GM19238 (cell line): ENCODE data around the gene RHOT2.

ENCODE experiments used
- DNase-seq: peaks from one replicate; pipeline ENCODE4 v3.0.0; 2011; ENCODE audit warnings: low spot score; ENCODE audit not compliant: insufficient read length

RHOT2 gene

DNA sequence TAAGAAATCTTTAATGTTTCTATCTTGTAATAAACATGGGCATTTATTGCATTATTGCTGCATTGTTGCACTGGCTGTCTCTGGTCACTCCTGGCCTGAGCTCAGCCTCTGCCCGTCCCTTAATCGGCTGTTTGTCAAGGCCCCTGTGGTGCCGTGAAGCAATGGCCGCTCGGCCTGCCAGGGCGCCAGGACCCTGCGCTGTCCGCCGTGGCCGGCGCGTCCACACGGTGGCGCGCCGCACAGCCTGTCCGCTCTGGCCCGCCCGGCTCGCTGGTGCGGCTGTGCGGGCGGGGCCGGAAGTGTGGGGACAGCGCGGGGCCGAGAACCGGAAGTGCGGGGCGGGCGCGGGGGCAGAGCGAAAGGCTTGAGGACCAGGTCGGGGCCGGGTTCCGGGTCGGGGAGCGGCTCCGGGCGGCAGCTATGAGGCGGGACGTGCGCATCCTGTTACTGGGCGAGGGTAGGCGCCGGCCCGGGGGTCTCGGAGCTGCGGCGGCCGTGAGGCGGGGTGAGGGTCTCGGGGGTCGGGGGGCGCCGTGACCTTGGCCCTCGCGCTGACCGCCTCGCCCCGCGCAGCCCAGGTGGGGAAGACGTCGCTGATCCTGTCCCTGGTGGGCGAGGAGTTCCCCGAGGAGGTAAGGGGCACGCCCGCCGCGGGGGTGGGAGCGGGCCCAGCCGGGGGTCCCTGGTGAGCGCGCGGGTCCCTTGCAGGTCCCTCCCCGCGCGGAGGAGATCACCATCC is at the start of gene RHOT2:
RHOT2 (plus strand) TSS at position 353 of the 739 bp plus-strand sequence; CDS start at position 421, 68 bp downstream.
- peak; percentile 99 for DNase-seq

DNA sequence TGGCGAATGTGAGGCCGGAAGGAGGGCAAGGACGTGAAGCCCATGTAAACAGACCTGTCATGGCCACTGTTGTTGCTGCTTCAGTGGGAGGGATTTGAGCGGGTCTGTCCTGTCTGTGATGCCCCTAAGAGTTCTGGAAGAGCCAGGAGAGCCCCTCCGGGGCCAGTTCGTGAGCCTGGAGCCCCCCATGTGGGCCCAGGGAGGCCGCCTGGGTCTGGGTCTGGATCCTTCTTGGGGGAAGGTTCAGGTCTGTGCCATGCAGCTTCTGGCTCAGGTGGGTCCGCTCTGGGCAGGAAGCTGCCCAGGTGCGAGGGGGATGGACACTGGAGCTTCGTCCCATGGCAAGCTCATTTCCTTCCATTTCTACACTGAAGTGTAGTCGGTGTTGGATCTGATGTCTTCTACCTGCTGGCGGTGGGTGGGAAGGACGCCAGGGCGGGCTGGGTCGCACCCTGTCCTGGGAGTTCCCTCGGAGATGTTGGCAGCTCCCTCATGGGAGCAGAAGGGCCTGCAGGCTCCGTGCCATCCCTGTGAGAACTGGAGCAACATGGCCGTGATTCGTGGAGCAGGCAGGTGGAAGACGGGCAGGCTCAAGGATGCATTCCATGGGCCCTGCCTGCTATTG is 48.3 kb upstream of the RHOT2 start:
- DNase-seq, result no peak

DNA sequence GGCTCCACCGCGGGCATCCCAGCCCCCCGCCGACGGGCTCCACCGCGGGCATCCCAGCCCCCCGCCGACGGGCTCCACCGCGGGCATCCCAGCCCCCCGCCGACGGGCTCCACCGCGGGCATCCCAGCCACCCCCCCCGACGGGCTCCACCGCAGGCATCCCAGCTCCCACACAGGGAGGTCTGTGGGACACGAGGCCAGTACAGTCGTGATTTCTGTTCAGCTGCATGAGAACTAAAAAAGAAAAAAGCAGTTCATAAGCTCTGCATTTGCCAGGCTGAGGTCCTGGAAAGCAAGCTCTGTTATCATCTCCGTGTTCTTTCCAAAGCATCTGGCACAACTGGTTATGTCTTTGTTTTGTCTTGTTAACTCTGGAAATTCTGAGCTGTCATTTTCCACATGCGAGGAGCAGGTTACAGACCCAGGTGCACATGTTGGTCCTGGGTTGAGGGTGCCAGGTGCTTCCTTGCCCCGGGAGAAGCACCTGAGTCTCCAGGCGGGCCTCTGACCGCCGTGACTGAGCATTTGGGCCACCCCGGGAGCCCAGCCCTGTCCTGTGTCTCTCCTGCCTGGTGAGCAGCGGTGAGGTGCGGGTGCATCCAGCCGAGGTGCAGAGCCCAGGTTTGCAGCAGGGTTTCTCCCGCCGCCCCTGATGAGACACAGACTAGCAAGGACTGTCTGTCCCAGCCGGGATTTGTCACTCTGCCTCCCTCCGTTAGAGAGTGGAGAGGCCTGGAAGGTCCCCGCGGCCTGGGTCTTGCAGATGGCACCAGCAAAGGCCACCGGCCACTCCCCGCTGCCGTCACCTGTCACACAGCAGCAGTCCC is 47.0 kb upstream of the RHOT2 start:
- no peak for DNase-seq

DNA sequence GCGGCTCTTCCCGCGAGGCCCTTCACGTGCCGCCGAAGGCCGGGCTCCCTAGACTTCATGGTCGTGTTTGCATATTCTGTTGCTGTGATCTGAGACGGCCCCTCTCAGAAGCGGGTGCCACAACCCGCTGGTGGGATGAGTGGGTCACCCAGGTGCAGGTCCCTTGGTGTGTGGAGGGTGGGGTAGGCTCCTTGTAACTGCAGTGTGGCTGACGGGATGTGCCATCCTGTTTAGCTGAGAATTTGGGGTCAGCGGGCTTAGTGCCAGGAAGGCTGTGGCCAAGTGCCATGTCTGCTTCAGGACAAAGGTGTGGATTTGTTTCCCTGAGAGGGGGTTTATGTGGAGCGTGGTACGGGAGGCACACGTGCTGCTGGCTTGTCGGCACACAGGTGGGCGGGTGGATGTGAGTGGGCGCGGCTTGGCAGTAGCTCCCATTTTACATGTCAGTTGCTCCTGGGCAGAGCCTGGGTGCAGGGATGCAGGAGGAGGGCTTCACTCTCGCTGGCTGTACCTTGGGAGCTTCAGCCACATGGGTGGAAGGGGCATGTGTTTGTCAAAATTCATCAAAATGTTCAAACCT is 46.3 kb upstream of the RHOT2 start:
- DNase-seq, result no peak

DNA sequence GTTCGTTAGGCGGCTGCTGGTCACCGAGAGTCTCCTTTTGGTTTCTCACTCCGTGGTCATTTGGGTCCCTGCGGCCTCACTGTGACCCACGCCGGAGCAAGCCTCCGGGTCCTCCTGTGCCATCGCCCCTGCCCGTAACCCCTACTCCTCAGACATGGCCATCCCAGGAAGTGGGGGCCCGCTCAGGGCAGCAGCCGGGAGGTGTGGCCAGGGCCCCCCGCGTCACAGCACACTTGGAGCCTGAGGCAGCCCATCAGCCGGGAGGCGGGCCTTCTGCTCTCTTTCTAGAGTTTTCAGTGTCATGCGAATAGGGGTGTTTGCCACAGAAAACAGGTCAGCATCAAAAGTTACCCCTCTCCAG is 45.0 kb upstream of the RHOT2 start:
- DNase-seq, result no peak

DNA sequence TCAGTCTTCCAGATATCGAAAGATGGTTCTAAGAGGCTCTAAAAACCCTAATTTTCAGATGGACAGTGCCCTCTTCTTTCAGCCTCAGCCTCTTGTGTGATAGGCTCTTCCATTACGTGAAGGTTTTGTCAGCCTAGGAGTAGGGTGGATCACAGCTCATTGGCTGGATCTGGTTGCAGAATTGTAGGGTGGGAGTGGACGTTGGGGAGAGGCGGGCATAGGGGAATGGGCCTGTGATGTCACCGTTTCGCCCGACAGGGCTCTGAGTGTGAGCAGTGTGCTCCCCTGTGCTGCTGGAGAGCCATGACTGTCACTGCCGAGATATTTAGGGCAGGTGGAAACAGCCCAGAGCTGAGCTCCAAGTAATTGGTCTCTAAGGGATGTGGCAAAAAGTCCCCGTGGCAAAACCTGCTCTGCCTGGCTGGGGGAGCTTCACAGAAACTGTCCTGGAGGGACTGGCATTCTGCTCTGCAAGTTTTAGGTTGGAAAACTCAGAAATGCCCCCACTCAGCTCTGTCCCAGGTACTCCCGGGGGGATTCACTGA is 43.3 kb upstream of the RHOT2 start:
- no peak for DNase-seq

DNA sequence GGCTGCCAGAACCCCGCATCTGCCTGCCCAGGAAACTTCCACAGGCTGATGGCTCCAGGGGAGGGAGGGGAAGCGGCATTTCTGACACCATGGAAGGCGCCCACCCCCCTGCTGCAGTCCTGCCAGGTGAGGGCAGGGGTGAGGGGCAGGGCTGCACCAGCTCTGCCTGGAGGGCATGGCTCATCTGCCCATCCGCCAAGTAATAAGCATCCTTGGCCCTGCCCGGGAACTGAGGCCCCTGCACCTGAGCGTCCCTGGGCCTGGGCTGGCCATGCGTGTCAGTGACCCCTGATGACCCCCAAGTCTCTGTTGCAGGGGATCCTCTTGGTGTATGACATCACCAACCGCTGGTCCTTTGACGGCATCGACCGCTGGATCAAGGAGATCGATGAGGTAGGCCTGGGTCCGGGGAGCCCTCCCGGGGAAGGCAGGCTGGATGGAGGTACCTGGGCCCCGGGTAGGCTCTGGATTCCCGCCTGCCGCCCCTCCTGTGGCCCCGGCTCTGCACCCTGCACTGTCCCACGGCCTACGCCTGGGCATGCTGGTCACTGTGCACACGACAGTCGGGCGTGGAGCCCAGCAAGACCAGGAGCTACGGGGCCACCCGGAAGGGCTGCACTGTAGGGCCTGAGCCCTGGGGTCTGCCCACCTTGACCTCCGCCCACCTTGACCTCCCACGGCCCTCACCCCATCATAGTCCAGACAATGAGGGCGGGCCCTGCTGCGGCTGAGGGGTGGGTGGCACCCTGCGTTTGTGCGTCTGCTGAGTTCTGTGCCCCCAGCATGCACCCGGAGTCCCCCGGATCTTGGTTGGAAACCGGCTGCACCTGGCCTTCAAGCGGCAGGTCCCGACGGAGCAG is 42.6 kb upstream of the RHOT2 start:
- no peak for DNase-seq

DNA sequence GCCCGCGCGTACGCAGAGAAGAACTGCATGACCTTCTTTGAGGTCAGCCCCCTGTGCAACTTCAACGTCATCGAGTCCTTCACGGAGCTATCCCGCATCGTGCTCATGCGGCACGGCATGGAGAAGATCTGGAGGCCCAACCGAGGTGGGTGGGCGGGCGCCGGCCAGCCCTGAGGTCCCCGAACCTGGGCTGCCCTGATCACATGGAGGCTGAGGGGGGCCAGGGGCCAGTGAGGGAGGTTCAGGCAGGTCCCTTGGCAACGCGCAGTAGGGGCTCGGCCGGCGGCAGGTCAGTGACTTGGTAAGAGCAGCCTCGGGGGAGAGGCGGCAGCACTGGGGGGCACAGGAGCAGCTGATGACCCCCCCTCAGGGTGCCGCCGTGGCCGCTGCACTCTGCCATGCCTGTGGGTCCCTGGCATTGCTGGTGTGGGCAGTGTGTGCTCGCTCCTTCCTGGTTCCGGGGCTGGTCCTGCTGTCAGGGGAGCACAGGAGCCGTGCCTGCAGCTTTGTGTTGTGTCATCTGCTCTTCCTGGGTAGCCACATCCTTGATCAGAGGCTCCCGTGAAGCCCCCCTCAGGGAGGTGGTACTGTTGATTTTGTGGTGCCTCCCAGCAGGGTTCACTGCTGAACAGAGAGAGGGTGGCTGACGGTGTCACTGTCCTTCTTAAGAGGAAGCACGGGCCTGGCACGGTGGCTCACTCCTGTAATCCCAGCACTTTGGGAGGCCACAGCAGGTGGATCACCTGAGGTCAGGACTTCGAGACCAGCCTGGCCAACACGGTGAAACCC is 41.8 kb upstream of the RHOT2 start:
- no peak for DNase-seq

DNA sequence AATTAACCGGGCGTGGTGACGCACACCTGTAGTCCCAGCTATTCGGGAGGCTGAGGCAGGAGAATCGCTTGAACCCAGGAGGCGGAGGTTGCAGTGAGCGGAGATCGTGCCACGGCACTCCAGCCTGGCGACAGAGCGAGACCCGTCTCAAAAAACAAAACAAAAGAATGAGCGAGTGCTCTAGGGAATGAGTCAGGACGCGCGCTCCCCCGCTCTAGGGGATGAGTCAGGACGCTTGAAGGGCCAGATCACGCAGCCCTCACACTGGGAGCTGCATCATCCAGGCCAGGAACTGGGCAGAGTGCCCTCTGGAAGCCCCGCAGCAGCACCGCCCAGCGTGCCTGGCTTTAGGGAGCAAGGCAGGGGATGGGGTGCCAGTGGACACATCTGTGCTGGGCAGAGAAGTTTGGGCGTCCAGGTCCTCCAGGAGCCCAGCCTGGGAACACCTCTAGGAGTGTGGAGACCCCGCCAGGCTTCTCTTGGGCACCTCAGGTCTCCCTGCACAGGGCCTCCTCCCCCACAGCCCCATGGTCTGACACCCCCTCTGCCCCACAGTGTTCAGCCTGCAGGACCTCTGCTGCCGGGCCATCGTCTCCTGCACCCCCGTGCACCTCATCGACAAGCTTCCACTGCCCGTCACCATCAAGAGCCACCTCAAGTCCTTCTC is 41.0 kb upstream of the RHOT2 start:
- DNase-seq, result no peak

DNA sequence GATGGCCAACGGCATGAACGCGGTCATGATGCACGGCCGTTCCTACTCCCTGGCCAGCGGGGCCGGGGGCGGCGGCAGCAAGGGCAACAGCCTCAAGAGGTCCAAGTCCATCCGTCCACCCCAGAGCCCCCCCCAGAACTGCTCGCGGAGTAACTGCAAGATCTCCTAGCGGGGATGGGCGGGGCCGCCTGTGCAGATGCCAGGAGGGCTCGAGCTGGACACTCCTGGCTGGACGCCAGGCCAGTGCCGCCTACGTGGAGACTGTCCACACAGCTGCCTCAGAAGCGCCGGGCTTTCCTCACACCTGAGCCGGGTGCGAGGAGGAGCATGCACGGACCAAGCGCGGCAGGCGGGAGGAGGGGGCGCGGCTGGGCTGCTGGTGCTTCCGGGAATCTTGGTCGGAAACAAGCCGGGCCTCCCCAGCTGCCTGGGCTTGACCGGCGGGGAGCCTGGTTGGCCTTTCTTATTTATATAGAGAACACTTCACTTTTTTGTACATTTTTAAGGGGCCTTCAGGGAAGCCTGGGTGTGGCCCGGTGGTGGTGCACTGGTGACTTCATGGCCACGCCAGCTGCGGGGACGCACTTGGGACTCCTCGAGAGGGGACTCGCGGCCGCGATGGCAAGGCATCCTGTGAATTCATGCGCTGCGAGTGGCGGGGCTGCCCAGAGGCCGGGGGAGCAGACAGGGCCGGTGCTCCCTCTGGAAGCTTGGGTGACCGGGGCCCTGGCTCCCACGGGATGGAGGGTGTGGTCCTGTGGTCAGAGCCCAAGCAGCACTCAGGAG is 40.3 kb upstream of the RHOT2 start:
- DNase-seq, result no peak

DNA sequence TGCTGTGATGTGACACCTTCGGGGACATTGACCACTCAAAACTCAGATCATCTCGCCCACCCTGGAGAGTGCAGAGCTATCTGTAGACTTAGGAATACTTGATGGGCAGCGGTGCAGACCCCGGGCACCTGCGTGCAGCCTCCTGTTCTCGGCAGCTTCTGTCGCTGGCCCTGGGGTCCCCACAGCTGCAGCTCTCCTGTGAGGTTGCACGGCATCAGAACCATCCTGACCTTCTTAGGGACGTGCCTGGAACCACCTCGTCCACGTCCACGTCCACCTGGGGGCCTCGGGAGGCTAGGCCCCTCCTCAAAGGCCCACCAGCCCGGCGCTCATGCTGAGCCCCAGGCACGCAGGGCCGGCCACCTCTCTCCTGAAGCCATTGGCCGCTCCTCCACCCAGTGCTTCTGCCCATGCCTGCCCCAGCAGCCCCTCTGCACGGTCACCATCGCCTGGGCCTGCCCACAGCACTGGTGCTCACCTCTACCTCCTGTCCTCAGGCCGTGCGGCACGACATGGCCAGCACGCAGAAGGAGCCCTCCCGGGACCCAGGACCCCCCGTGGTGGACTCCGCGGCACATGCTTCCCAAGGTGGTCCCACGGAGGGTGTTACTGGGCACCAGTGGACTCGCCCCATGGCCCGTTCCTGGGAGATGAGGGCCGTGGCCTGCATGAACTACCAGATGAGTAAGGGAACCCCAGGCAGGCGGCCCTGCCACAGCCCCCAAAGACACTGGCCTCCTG is 39.4 kb upstream of the RHOT2 start:
- no peak for DNase-seq

DNA sequence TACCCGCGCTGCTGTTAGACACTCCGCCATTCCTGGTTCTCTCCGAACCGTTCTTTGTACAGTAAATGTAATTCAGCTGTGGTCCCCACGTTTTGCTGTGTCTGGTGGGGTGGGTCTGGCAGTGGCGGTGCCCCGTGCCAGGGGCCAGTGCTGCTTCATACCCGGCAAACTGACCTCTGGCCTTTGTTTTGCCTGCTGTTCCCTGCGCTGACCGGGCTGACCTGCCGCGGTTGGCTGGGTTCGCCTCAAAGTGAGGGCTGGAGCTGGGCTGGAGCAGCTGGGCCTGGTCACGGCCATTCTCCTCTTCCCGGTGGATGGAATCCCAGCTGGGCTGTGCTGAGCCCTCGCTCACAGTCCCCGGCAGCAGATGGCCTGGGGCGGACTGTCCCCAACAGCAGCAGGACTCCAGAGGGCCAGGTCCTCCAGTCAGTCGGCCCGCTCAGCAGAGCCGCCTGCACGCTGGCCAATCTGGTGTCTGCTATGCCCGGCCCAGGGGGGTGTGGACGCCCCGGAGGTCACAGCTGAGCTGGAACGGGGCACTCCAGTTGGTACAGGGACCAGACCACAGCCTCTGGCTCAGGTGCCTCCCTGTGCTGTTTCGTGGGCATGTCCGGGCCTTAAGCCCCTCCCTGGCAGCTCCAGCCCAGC is 38.6 kb upstream of the RHOT2 start:
- no peak for DNase-seq

DNA sequence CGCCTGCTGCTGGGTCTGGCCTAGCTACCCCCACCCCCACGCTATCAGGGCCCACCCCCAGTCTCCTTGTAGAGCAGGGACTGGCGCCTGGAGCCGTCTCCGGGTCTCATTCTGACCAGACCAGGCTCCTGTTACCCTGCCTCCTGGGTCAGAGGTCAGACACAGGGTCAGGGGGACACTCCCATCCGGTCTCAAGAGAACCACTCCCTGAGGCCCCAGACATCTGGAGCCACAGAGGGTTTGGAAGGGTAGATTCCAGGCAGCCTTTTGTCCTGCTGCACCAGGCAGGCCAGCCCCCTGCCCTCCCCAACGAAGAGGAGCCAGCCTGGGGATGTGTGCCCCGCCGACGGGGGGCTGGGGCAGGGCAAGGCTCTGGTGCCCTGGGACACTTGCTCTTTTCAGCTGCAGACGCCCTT is 38.1 kb upstream of the RHOT2 start:
- no peak for DNase-seq

DNA sequence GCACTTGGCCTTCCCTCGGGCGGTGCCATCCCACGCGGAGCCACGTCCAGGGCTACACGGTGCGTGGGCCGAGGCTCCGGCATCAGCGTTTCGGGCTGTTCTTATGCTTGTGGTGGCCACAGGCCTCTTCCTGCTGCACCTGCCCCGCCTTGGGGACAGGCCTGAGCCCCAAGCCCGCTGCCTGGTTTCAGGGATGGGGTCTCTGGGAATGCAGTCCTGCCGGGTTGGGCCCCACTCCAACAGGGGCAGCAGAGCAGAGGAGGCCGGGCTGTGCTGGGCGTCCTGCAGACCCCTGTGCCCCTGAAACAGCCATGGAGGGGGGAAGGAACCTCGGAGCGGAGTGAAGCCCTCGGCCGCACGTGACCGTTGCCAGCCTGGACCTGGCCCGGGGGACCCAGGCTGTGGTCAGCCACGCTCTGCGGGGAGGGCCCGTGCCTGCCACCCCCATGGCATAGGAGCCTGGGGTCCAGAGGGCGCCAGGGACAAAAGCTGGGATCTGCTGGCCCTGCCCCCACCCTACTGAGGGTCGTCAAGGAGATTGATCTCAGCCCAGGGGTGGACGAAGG is 37.6 kb upstream of the RHOT2 start:
- no peak for DNase-seq

DNA sequence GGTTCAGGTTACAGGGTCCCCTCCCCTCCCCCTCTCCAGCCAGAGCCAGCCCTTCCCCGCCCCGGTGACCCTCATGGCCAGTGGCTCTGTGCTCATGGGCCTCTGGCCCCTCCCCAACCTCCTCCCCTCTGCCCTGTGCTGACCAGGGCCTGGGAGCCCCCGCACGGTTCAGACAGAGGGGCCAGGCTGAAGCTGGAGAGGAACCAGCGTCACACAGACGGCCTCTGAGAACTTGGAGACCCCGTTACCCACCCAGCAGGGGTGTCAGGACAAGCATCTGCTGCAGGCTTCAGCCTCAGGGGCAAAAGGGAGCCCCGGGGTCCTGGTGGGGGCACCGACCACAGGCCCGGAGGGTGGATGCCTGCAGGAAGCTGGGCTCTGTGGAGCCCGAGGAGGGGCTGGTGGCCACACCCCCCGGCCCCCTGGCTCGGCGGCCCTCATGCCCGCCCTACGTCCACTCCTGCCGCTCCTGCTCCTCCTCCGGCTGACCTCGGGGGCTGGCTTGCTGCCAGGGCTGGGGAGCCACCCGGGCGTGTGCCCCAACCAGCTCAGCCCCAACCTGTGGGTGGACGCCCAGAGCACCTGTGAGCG is 37.0 kb upstream of the RHOT2 start, which contains the start of gene WFIKKN1:
WFIKKN1 (plus strand) TSS at position 171 of the 591 bp plus-strand sequence; CDS start at position 440, 269 bp downstream.
- no peak for DNase-seq

DNA sequence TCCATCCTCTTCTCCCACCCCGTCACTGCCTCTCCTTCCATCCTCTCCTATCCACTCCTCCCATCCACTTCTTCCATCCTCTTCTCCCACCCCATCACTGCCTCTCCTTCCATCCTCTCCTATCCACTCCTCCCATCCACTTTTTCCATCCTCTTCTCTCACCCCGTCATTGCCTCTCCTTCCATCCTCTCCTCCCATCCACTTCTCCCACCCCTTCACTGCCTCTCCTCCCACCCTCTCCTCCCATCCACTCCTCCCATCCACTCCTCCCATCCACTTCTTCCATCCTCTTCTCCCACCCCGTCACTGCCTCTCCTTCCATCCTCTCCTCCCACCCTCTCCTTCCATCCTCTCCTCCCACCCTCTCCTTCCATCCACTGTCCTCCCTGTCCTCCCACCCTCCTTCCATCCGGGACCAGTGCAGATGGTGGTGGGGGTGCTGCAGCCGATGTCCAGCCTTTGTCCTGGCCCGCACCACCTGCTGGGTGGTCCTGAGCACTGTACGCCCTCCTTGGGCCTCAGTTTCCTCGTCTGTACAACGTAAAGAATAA is 36.0 kb upstream of the RHOT2 start:
- no peak for DNase-seq
